ENCODE results near the gene ANKRD18A.

DNA sequence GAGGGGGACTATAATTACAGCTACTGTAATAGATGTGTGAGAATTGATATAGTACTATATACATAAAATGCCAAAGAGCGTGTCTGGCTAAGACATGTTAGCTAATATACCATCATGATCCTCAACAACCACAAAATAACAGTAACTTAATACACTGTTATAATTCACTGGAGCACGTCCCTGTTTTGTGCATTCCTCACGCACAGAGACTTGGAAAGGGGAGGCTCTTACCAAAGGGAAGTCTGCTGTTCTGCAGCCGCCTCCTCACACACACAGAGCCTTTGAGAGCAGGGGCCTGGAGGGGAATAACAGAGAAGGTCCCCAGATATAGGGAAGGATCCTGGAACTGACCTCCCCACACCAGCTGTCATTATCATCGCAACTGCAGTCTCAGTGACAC is 97.3 kb downstream of the ANKRD18A start:
- TF ChIP-seq GATA3 (IDR thresholded peaks at IDR 0.05; ENCODE audit: low read depth, low read length) (no peak), GATA2 (IDR thresholded peaks at IDR 0.05; ENCODE audit: low read depth, low read length) (no peak)
